ENCODE data around the gene IGFBP6. TPM values are rescaled to one million over a fixed set of nuclear protein-coding genes. Genes with fewer than 3 reads are reported as not detected.

The IGFBP6 gene
- total RNA-seq, 2 donors from 2014 or later: 189 to 532 TPM

GRCh38 chr12:53124352-53124723 is 26.9 kb downstream of the IGFBP6 start:
- Histone ChIP-seq H3K27me3 (replicated peaks; ENCODE audit: insufficient read depth) (no peaks in the 10 kb centered on the region), H3K4me1 (replicated peaks) (no peaks in the 10 kb centered on the region), H3K9me3 (no peaks in the 10 kb centered on the region), H3K36me3 (no peaks in the 10 kb centered on the region), H3K27ac (no peak overlapping the region), H3K4me3 (no peak overlapping the region)
- no peak for DNase-seq (ENCODE audit: low spot score)
- intact Hi-C loops (cut with DNase I): no loop called here
- TF ChIP-seq POLR2A (IDR thresholded peaks at IDR 0.05): no peak
- TF ChIP-seq CTCF (IDR thresholded peaks at IDR 0.05): no peak
- no peak for TF ChIP-seq POLR2AphosphoS5 (IDR thresholded peaks at IDR 0.05)

- DNase-seq (ENCODE audit: low spot score): no peak
- Histone ChIP-seq H3K27ac (no peak overlapping the region), H3K36me3 (no peaks in the 10 kb centered on the region), H3K4me1 (replicated peaks) (no peaks in the 10 kb centered on the region), H3K9me3 (no peaks in the 10 kb centered on the region), H3K27me3 (replicated peaks; ENCODE audit: insufficient read depth) (no peaks in the 10 kb centered on the region), H3K4me3 (no peak overlapping the region)
- TF ChIP-seq POLR2A (IDR thresholded peaks at IDR 0.05) (no peak), CTCF (IDR thresholded peaks at IDR 0.05) (no peak), POLR2AphosphoS5 (IDR thresholded peaks at IDR 0.05) (no peak)
- intact Hi-C loops (cut with DNase I): no loop called here
- WGBS: 88% methylated on average over 1 of the region's 1 CpG
Observed at GRCh38 chr12:53127169-53127568, 29.7 kb downstream of the IGFBP6 start.

GRCh38 chr12:53128780-53129569 is 31.5 kb downstream of the IGFBP6 start:
- 79% methylated on average over 10 of the region's 10 CpGs for WGBS

GRCh38 chr12:53131844-53132243 is 34.4 kb downstream of the IGFBP6 start:
- WGBS: 70% methylated on average over 2 of the region's 2 CpGs
- no peak for TF ChIP-seq CTCF (IDR thresholded peaks at IDR 0.05)
- TF ChIP-seq POLR2A (IDR thresholded peaks at IDR 0.05): no peak
- TF ChIP-seq POLR2AphosphoS5 (IDR thresholded peaks at IDR 0.05): no peak
- no peaks in the 10 kb centered on the region for H3K27me3 ChIP-seq (replicated peaks; ENCODE audit: insufficient read depth)

More at GRCh38 chr12:53128780-53129569, 31.5 kb downstream of the IGFBP6 start:
- intact Hi-C loops (cut with DNase I): no loop called here
- H3K9me3 ChIP-seq: no peaks in the 10 kb centered on the region
- H3K27me3 ChIP-seq (replicated peaks; ENCODE audit: insufficient read depth): no peaks in the 10 kb centered on the region
- TF ChIP-seq POLR2AphosphoS5 (IDR thresholded peaks at IDR 0.05) (no peak), CTCF (IDR thresholded peaks at IDR 0.05) (no peak), POLR2A (IDR thresholded peaks at IDR 0.05) (no peak)
- no peaks in the 10 kb centered on the region for H3K36me3 ChIP-seq
- no peaks in the 10 kb centered on the region for H3K4me1 ChIP-seq (replicated peaks)
- H3K4me3 ChIP-seq: no peak overlapping the region
- no peak overlapping the region for H3K27ac ChIP-seq
- no peak for DNase-seq (ENCODE audit: low spot score)

GRCh38 chr12:53133722-53134121 is 36.3 kb downstream of the IGFBP6 start:
- no peak for DNase-seq (ENCODE audit: low spot score)
- Histone ChIP-seq H3K36me3 (no peaks in the 10 kb centered on the region), H3K27ac (no peak overlapping the region), H3K4me1 (replicated peaks) (no peaks in the 10 kb centered on the region), H3K4me3 (no peak overlapping the region), H3K27me3 (replicated peaks; ENCODE audit: insufficient read depth) (no peaks in the 10 kb centered on the region), H3K9me3 (no peaks in the 10 kb centered on the region)
- intact Hi-C loops (cut with DNase I): no loop called here
- 96% methylated on average over 3 of the region's 3 CpGs for WGBS
- TF ChIP-seq CTCF (IDR thresholded peaks at IDR 0.05) (no peak), POLR2A (IDR thresholded peaks at IDR 0.05) (no peak), POLR2AphosphoS5 (IDR thresholded peaks at IDR 0.05) (no peak)

More at GRCh38 chr12:53131844-53132243, 34.4 kb downstream of the IGFBP6 start:
- Histone ChIP-seq H3K4me3 (no peak overlapping the region), H3K36me3 (no peaks in the 10 kb centered on the region), H3K9me3 (no peaks in the 10 kb centered on the region), H3K4me1 (replicated peaks) (no peaks in the 10 kb centered on the region), H3K27ac (no peak overlapping the region)
- no peak for DNase-seq (ENCODE audit: low spot score)
- intact Hi-C loops (cut with DNase I): no loop called here

Measured in prostate gland (tissue), 2 donors.